A673 (cell line): Measurements from ENCODE around the gene LIG3. TPM values are rescaled to one million over a fixed set of nuclear protein-coding genes. Genes with fewer than 3 reads are reported as not detected.

Source experiments
- BruUV-seq: library from RNA; stranded (reverse); fragments of 400-500 nt; replicated peaks from 2 replicates; lab custom pipeline; 2021; lab: Mats Ljungman, UMichigan
- CTCF ChIA-PET: fragments of 300-600 bp; sonication (Branson Sonifier 250); formaldehyde crosslinking; loops from one replicate; lab custom pipeline; 2022; ENCODE audit warnings: antibody characterized with exemption; lab: Charles Lee
- POLR2A ChIA-PET: fragments of 300-600 bp; sonication (Branson Sonifier 250); formaldehyde crosslinking; loops from one replicate; lab custom pipeline; 2022; ENCODE audit warnings: antibody characterized with exemption; ENCODE audit not compliant: low non-redundant PET; lab: Charles Lee
- DNase-seq: peaks from one replicate; pipeline ENCODE4 v3.0.0-alpha.2; 2015; ENCODE audit warnings: low spot score
- H3K27ac ChIP-seq: fragments of 200-600 bp; sonication (generic); 2 replicates; pipeline ENCODE4 v1.5.1; 2016; ENCODE audit warnings: mixed run types, low read depth, mild to moderate bottlenecking, mixed read lengths, antibody characterized with exemption, low read length; ENCODE audit not compliant: poor library complexity, severe bottlenecking
- H3K27me3 ChIP-seq: fragments of 200-600 bp; sonication (generic); replicated peaks from 2 replicates; pipeline ENCODE4 v1.6.1; 2017; ENCODE audit warnings: mixed run types, low read depth, mild to moderate bottlenecking, mixed read lengths, antibody characterized with exemption, low read length; ENCODE audit not compliant: insufficient read depth, poor library complexity
- H3K36me3 ChIP-seq: fragments of 200-600 bp; sonication (generic); 2 replicates; pipeline ENCODE4 v1.6.1; 2016; ENCODE audit warnings: mixed run types, mild to moderate bottlenecking, mixed read lengths, antibody characterized with exemption, low read length; ENCODE audit not compliant: insufficient read depth, poor library complexity, severe bottlenecking
- H3K4me1 ChIP-seq: fragments of 200-600 bp; sonication (generic); 2 replicates; pipeline ENCODE4 v1.6.1; 2017; ENCODE audit warnings: mixed run types, mild to moderate bottlenecking, mixed read lengths, antibody characterized with exemption, low read length; ENCODE audit not compliant: insufficient read depth, poor library complexity, severe bottlenecking
- H3K4me3 ChIP-seq: fragments of 200-600 bp; sonication (generic); 2 replicates; pipeline ENCODE4 v1.5.1; 2016; ENCODE audit warnings: low read depth, mixed run types, mild to moderate bottlenecking, mixed read lengths, low read length; ENCODE audit not compliant: poor library complexity, severe bottlenecking
- H3K9me3 ChIP-seq: fragments of 200-600 bp; sonication (generic); 2 replicates; pipeline ENCODE4 v1.6.1; 2016; ENCODE audit warnings: mixed run types, low read depth, mild to moderate bottlenecking, mixed read lengths, antibody characterized with exemption, low read length; ENCODE audit not compliant: poor library complexity, severe bottlenecking
- EZH2 ChIP-seq: fragments of 200-600 bp; sonication (generic); IDR thresholded peaks from 2 replicates; pipeline ENCODE4 v1.6.1; 2017; ENCODE audit warnings: borderline replicate concordance, low read depth, mild to moderate bottlenecking, mixed read lengths, antibody characterized with exemption, low read length; ENCODE audit not compliant: poor library complexity, severe bottlenecking
- intact Hi-C: fragments of 100-400 bp; cut with micrococcal nuclease; formaldehyde crosslinking; loops from one replicate; pipeline ENCODE4 v1.10.0; 2022; ENCODE audit not compliant: unreplicated experiment
- total RNA-seq: library from RNA; stranded (reverse); gene quantifications from 2 replicates; pipeline ENCODE4 v1.2.3, GENCODE V29; 2021
- TF ChIP-seq, protein P1 (sequence below): fragments of 300-800, 200-600 bp; sonication (generic); conservative IDR thresholded peaks from 2 replicates; pipeline ENCODE4 v1.5.1; 2017; ENCODE audit warnings: low read depth, mild to moderate bottlenecking, antibody characterized with exemption, low read length, moderate library complexity, mixed read lengths

LIG3 gene
- total RNA-seq, 1 experiment from 2014 or later, result 23.0 TPM

DNA sequence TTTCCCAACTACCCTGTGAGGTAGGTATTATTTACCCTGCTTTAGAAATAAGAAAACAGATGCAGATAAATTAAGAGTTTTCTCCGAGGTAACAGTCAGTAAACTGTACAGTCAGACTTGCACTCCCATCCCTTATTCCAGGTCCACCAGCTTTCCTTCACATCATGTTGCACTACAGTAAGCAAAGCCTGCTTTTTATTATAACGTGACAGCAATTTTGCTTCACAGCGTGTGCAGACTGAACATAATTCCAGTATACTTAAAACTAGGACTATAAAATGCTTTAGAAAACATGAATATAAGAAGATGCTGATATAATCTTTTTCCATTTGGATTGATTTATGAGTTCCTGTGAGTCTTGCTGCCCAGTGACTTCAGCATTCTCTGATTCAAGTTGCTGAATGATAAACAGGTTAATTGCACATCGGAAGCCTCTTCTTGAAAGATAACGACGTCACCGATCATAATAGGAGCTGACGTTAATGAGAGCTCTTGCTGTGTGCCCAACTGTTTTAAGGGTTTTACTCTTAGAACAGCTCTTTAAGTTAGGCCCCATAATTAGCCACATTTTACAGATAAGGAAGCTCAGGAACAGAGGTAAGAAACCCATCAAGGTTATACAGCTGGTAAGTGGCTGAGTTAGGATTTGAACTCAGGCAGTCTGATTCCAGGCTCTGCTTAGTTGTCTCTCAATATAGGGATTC is 1.4 kb downstream of the LIG3 start:
- POLR2A ChIA-PET, result interaction anchor here (0.6 kb wide), 1 partner anchor 827 kb away, joined by 8 read pairs; no protein-coding TSS in a partner anchor
- intact Hi-C loops, result no loop called here
- TF ChIP-seq EZH2, result no peak
- TF ChIP-seq, protein P1, sequence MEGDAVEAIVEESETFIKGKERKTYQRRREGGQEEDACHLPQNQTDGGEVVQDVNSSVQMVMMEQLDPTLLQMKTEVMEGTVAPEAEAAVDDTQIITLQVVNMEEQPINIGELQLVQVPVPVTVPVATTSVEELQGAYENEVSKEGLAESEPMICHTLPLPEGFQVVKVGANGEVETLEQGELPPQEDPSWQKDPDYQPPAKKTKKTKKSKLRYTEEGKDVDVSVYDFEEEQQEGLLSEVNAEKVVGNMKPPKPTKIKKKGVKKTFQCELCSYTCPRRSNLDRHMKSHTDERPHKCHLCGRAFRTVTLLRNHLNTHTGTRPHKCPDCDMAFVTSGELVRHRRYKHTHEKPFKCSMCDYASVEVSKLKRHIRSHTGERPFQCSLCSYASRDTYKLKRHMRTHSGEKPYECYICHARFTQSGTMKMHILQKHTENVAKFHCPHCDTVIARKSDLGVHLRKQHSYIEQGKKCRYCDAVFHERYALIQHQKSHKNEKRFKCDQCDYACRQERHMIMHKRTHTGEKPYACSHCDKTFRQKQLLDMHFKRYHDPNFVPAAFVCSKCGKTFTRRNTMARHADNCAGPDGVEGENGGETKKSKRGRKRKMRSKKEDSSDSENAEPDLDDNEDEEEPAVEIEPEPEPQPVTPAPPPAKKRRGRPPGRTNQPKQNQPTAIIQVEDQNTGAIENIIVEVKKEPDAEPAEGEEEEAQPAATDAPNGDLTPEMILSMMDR, result no peak

DNA sequence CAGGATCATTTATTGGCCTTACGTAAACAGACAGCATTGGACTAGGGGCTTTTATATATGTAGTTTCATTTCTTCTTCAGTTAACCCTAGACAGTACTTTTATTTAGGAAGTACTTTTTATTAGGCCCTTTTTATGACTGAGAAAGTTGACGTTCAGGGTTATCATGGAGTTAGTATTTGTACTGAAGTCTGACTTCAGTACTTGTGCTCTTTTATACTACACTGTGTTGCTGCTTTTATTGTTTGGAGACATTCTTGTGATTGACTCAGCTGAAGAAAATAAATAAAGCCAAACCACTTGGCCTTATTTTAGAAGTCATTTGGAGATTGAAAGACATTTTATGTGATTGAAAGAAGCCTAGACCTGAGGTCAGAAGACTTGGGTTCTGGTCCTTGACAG is 6.9 kb downstream of the LIG3 start:
- H3K36me3 ChIP-seq, result peaks cover 7% of the 10 kb centered on the region
- BruUV-seq, result no TSS peak
- intact Hi-C loops, result no loop called here
- H3K4me3 ChIP-seq, result no peak overlapping the region
- no peaks in the 10 kb centered on the region for H3K9me3 ChIP-seq
- no peak overlapping the region for H3K27ac ChIP-seq
- no peaks in the 10 kb centered on the region for H3K27me3 ChIP-seq
- ChIA-PET CTCF (no interaction called here), POLR2A (no interaction called here)
- no peak for DNase-seq
- TF ChIP-seq, protein P1, result no peak
- TF ChIP-seq EZH2, result no peak
- H3K4me1 ChIP-seq, result no peaks in the 10 kb centered on the region

More for the DNA sequence above, 1.4 kb downstream of the LIG3 start:
- Histone ChIP-seq H3K27me3 (no peaks in the 10 kb centered on the region), H3K36me3 (no peaks in the 10 kb centered on the region), H3K4me3 (peak overlapping the region; percentile 67), H3K4me1 (peaks cover 5% of the 10 kb centered on the region), H3K9me3 (no peaks in the 10 kb centered on the region), H3K27ac (peak overlapping the region; percentile 96)
- peak; percentile 26 for DNase-seq
- BruUV-seq, result TSS peak; percentile 67
- CTCF ChIA-PET, result no interaction called here

DNA sequence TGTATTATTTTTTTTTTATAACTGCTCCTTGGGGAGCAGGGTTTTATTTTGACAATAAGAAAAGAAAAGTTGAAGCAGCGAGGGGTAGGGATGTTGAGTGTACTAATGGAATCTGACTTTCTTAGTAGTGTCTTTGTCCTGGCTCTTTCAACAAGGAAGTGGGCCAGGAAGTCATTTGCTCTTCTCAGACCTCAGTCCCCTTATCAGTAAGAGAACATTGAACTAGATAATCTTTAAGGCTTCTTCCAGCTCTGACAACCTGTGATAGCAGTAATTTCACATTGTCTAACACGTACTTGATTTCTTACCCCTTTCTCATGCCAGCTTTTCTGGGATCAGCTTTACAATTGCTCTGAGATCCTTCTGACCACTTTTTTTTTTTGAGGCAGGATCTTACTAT is 8.3 kb downstream of the LIG3 start:
- H3K27ac ChIP-seq, result no peak overlapping the region
- intact Hi-C loops, result no loop called here
- TF ChIP-seq EZH2, result no peak
- TF ChIP-seq, protein P1, result no peak
- BruUV-seq, result no TSS peak
- no peaks in the 10 kb centered on the region for H3K27me3 ChIP-seq
- DNase-seq, result no peak
- no peak overlapping the region for H3K4me3 ChIP-seq
- ChIA-PET CTCF (interaction anchor here (0.6 kb wide), 1 partner anchor 561 kb away, joined by 3 read pairs; no protein-coding TSS in a partner anchor), POLR2A (no interaction called here)
- H3K9me3 ChIP-seq, result no peaks in the 10 kb centered on the region
- H3K4me1 ChIP-seq, result no peaks in the 10 kb centered on the region
- peaks cover 7% of the 10 kb centered on the region for H3K36me3 ChIP-seq
